ENCODE measurements around the gene INS.

Gene INS

GRCh38 chr11:2137202-2138067 lies 23.6 kb downstream of the INS start:
- no peak for TF ChIP-seq CTCF (IDR thresholded peaks at IDR 0.05; ENCODE audit: low read depth, low read length, missing control alignments)
- peak; percentile 62 for DNase-seq
- Histone ChIP-seq H3K27me3 (replicated peaks) (peaks cover 26% of the 10 kb centered on the region), H3K27ac (no peak overlapping the region), H3K4me3 (ENCODE audit: low read depth, low read length) (peak overlapping the region; percentile 39), H3K36me3 (replicated peaks) (no peaks in the 10 kb centered on the region)
- in situ Hi-C loops (cut with HindIII; ENCODE audit: low pct_ligation_motif_present, low sequenced_read_pairs), result no loop called here

DNA sequence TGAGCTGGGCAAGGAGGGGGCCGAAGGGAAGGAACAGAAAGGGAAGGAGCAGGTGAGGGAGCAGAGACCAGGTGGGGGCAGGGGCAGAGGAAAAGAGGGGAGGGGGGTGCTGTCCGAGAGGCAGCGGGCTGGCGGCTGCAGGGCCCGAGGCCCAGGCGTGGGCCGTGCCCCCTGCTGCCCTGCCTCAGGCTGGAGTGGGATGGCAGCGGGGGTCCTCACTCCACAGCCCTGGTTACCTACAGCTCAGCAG lies 24.1 kb downstream of the INS start:
- no peak for DNase-seq
- in situ Hi-C loops (cut with HindIII; ENCODE audit: low pct_ligation_motif_present, low sequenced_read_pairs), result no loop called here
- no peak for TF ChIP-seq CTCF (IDR thresholded peaks at IDR 0.05; ENCODE audit: low read depth, low read length, missing control alignments)
- Histone ChIP-seq H3K4me3 (ENCODE audit: low read depth, low read length) (peak overlapping the region; percentile 24), H3K27me3 (replicated peaks) (peaks cover 25% of the 10 kb centered on the region), H3K36me3 (replicated peaks) (no peaks in the 10 kb centered on the region), H3K27ac (no peak overlapping the region)

GRCh38 chr11:2136209-2136951 lies 24.6 kb downstream of the INS start:
- Histone ChIP-seq H3K36me3 (replicated peaks) (no peaks in the 10 kb centered on the region), H3K4me3 (ENCODE audit: low read depth, low read length) (no peak overlapping the region), H3K27me3 (replicated peaks) (peaks cover 23% of the 10 kb centered on the region), H3K27ac (no peak overlapping the region)
- no peak for TF ChIP-seq CTCF (IDR thresholded peaks at IDR 0.05; ENCODE audit: low read depth, low read length, missing control alignments)
- in situ Hi-C loops (cut with HindIII; ENCODE audit: low pct_ligation_motif_present, low sequenced_read_pairs), result no loop called here
- DNase-seq, result no peak

- no peak for TF ChIP-seq CTCF (IDR thresholded peaks at IDR 0.05; ENCODE audit: low read depth, low read length, missing control alignments)
- Histone ChIP-seq H3K27ac (no peak overlapping the region), H3K36me3 (replicated peaks) (no peaks in the 10 kb centered on the region), H3K4me3 (ENCODE audit: low read depth, low read length) (no peak overlapping the region), H3K27me3 (replicated peaks) (peaks cover 16% of the 10 kb centered on the region)
- DNase-seq, result no peak
- in situ Hi-C loops (cut with HindIII; ENCODE audit: low pct_ligation_motif_present, low sequenced_read_pairs), result no loop called here
Observed at GRCh38 chr11:2135648-2136201, 25.3 kb downstream of the INS start.

DNA sequence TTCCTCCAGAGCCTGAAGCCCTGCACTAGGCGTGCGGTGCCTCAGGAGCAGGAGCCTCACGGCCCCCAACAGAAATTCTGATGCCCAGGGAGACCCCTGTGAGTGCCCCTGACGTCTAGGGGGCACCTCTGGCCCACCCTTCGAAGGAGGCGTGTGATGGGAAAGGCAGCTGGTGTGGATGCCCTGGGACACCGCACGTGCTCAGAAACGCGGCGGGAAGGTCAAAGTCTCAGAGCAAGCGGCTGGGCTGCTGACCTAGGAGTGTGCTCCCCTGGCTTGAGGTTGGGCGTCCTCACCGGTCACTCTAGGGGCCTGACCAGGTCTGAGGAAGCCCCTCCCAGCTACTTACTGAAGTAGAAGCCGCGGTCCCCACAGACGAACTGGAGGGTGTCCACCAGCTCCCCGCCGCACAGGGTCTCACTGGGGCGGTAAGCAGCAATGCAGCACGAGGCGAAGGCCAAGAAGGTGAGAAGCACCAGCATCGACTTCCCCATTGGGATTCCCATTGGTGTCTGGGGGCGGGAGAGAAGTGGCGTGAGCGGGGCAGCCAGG lies 25.9 kb downstream of the INS start:
- no peak for TF ChIP-seq CTCF (IDR thresholded peaks at IDR 0.05; ENCODE audit: low read depth, low read length, missing control alignments)
- no peaks in the 10 kb centered on the region for H3K36me3 ChIP-seq (replicated peaks)
- peaks cover 12% of the 10 kb centered on the region for H3K27me3 ChIP-seq (replicated peaks)
- H3K4me3 ChIP-seq (ENCODE audit: low read depth, low read length), result no peak overlapping the region
- no peak for DNase-seq
- H3K27ac ChIP-seq, result no peak overlapping the region
- in situ Hi-C loops (cut with HindIII; ENCODE audit: low pct_ligation_motif_present, low sequenced_read_pairs), result no loop called here

All from brain microvascular endothelial cell (primary cell).